Measurements from ENCODE around the gene PPFIBP2.

PPFIBP2 gene

DNA sequence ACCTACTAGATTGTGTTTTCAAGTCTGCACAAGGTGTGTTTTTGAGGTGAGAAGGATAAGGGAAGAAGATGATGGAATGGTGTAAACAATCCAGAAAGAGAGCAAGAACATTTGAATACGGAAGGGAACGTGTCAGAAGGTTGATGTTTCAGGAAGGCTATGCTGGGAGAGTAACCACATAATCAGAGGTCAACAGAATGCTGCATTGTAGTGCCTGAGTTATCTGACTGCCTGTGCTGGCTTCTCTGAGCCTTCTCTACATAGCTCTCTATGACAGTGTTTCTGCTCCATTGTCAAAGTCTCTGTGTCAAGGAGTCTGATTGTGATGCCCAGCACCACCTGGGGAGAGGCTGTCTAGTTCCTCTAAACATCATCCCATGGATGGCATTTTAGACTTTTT lies 85.4 kb downstream of the PPFIBP2 start:
- no peak for DNase-seq (ENCODE audit: extremely low read depth, low read depth)
- TF ChIP-seq, protein P1, sequence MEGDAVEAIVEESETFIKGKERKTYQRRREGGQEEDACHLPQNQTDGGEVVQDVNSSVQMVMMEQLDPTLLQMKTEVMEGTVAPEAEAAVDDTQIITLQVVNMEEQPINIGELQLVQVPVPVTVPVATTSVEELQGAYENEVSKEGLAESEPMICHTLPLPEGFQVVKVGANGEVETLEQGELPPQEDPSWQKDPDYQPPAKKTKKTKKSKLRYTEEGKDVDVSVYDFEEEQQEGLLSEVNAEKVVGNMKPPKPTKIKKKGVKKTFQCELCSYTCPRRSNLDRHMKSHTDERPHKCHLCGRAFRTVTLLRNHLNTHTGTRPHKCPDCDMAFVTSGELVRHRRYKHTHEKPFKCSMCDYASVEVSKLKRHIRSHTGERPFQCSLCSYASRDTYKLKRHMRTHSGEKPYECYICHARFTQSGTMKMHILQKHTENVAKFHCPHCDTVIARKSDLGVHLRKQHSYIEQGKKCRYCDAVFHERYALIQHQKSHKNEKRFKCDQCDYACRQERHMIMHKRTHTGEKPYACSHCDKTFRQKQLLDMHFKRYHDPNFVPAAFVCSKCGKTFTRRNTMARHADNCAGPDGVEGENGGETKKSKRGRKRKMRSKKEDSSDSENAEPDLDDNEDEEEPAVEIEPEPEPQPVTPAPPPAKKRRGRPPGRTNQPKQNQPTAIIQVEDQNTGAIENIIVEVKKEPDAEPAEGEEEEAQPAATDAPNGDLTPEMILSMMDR (IDR thresholded peaks at IDR 0.05; ENCODE audit: low read depth, low read length) = no peak

DNA sequence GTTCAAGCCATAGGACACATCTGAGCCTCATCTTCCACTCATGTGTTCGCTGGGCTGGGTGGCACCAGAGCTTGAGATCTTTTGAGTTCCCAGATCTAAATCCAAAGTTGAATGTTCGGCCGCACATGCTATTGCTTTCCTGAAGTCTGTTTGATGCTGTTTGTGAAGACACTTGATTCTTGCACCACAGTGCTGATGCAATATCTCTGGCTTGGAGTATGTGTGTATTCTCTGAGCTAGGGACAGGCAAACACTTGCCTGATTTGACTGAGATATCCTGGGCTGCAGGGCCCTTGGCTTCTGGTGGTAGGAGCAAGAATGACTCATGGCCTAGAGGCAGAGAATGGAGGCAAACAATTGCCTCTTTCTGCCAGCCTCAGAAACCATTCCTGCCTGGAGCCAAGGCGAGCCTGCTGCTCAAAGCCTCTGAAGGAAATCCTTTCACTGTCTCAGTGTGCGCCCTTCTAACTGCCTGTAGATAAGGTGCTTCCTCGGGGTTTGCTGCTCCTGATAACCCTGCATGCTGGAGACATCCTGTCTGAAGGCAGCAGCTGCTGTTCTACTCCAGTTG lies 86.5 kb downstream of the PPFIBP2 start:
- DNase-seq (ENCODE audit: extremely low read depth, low read depth) = peak; percentile 80
- TF ChIP-seq, protein P1 (IDR thresholded peaks at IDR 0.05; ENCODE audit: low read depth, low read length) = no peak

DNA sequence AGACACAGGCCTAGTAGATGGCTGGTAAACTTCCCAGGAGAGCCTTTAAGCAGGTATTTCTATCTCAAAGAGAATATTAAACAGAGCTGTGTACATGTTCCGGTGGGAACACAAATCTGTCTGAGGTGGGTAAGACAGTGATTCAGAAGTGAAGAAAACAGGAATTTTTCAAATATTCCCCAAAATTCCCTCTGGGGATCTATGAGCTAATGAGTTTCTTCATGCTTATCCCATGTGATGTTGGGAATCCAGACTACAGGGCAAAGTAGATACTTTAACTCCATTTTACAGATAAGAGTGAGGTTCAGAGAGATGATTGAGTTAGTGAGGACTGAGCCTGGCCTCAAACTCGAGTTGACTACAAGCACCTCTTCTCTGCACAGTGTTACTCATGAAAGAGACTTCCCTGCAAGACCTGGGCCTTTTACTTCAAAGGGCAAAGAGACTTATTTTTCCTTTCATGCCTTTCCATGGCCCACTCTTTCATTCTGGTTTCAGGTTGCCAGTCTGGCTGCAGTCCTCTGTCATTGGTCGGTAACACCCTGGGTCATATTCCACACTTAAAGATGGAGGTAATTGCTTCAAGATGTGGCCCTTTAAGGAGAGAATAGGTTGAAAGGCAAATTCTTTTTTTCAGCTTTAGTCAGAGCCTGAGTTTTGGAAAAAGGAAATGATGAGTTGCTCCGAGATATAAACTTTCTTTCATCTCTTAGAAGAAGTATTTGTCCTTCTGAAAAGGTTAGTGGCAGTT lies 89.4 kb downstream of the PPFIBP2 start:
- TF ChIP-seq, protein P1 (IDR thresholded peaks at IDR 0.05; ENCODE audit: low read depth, low read length) = no peak
- DNase-seq (ENCODE audit: extremely low read depth, low read depth) = peak; percentile 75

DNA sequence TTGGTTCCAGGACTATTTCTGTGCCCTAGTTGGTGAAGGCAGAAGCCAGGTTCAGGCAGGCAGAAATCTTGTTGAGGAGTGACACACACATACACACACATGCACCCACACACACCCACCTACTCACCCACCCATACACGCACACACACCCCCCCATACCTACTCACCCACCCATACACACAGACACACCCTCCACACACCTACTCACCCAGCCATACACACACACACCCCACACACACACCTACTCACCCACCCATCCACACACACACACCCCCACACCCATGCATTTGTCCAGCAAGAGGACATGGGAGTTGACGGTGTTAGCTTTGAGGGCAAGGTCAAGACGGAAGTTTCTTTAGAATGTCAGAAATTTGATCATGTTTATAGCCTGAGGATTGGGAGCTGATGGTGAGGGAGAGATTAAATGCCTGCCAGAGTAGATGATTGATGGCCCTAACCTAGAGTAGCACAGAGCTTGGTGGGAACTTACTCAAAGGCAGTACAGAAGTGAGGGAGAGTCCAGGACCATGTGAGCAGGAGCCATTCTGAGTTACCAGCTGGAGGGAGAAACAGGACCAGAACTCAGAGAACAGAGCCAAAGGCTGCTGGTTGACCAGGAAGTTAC lies 90.6 kb downstream of the PPFIBP2 start:
- DNase-seq (ENCODE audit: extremely low read depth, low read depth) = no peak
- TF ChIP-seq, protein P1 (IDR thresholded peaks at IDR 0.05; ENCODE audit: low read depth, low read length) = no peak

DNA sequence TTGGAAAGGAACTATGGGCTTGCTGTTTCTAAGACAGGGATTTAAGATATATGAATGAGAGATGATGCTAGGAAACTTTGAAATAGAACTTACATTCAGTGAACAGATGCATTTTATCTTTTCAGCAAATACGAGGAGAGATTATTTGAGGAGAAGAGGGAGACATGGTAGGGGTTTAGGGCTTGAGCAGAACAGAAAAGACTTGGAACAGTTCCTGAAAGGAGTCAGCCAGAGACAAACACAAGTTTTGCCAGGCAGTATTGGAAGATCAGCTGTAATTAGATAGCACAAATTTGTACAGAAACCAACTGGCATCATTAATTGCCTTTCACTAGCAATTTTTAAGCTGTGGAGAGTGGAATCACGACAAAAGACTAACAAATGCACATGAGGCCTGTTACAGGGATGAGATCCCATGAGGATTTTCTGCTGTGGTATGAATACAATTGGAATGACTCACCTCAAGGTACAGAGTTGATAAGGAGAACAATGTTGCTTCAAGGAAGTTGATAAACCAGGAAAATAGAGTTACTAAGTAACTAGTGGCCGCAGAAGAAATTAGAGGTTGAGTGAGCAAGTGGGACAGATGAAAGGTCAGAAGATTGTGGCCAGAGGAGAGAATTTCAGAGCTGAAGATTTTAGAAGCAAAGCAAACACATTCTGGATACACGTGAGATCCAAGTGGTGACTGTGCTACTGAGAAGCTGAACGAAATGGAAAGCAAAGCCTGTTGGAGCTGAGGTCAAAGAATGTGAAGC lies 91.6 kb downstream of the PPFIBP2 start:
- TF ChIP-seq, protein P1 (IDR thresholded peaks at IDR 0.05; ENCODE audit: low read depth, low read length) = no peak

DNA sequence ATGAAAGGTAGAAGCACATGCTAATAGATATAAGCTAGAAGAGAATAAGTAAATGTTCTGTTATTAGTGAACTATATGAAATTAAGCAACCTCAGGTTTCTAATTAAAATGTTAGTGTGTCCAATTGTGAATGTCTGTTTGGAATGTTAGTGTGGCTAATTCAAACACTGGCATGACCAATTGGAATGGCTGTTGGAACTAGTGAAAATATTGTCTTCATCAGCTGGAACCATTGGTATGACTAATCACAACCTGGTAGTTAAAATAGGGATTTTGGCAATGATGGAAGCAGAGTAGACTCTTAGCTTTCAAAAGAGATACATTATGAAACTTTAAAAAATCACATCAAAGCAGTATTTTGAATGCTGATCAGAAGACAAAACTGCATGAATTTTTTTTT lies 92.7 kb downstream of the PPFIBP2 start:
- TF ChIP-seq, protein P1 (IDR thresholded peaks at IDR 0.05; ENCODE audit: low read depth, low read length) = no peak
- no peak for DNase-seq (ENCODE audit: extremely low read depth, low read depth)

More for the DNA sequence above, 91.6 kb downstream of the PPFIBP2 start:
- DNase-seq (ENCODE audit: extremely low read depth, low read depth) = no peak

All from AG09319 (cell line).